Measurements from ENCODE around the gene NFILZ. TPM values are rescaled to one million over a fixed set of nuclear protein-coding genes. Genes with fewer than 3 reads are reported as not detected.
"Not testable (repeated sequence)": the region's sequence is repeated elsewhere in the genome, so short reads cannot be mapped to it uniquely, and the experiment has no call there.

The NFILZ gene
- total RNA-seq, 1 experiment from 2014 or later, result not detected

DNA sequence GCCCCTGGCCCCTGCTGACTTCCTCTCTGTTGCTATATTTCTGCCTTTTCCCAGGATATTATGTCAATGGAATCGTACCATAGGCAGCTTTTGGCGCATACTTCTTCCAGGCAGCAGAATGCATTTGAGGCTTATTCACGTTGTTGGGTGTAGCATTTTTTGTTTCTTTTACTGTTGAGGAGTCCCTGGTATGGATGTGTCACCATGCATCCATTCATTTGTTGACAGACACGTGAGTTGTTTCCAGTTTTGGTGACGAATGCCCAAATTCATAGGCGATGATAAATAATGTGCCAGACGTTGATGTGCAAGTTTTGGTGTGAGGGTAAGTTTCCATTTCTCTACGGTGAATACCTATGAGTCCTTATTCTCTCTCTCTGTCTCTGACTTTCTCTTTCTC, 5.0 kb downstream of the NFILZ start:
- no peak overlapping the region for H3K4me3 Mint-ChIP-seq (ENCODE audit: low read depth, unreplicated experiment)
- no TSS peak for BruUV-seq (replicated peaks)
- H3K27me3 Mint-ChIP-seq (ENCODE audit: unreplicated experiment), result no peaks in the 10 kb centered on the region
- peaks cover 17% of the 10 kb centered on the region for H3K4me1 Mint-ChIP-seq (ENCODE audit: low read depth, unreplicated experiment)
- peaks cover 5% of the 10 kb centered on the region for H3K36me3 Mint-ChIP-seq (ENCODE audit: insufficient read depth, unreplicated experiment)
- intact Hi-C loops (cut with micrococcal nuclease; ENCODE audit: unreplicated experiment), result no loop called here
- no peaks in the 10 kb centered on the region for H3K9me3 Mint-ChIP-seq (ENCODE audit: low read depth, unreplicated experiment)
- CTCF ChIA-PET, result no interaction called here
- no peak for DNase-seq
- no peak overlapping the region for H3K27ac Mint-ChIP-seq (ENCODE audit: unreplicated experiment)
- TF ChIP-seq, protein P1, sequence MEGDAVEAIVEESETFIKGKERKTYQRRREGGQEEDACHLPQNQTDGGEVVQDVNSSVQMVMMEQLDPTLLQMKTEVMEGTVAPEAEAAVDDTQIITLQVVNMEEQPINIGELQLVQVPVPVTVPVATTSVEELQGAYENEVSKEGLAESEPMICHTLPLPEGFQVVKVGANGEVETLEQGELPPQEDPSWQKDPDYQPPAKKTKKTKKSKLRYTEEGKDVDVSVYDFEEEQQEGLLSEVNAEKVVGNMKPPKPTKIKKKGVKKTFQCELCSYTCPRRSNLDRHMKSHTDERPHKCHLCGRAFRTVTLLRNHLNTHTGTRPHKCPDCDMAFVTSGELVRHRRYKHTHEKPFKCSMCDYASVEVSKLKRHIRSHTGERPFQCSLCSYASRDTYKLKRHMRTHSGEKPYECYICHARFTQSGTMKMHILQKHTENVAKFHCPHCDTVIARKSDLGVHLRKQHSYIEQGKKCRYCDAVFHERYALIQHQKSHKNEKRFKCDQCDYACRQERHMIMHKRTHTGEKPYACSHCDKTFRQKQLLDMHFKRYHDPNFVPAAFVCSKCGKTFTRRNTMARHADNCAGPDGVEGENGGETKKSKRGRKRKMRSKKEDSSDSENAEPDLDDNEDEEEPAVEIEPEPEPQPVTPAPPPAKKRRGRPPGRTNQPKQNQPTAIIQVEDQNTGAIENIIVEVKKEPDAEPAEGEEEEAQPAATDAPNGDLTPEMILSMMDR (IDR thresholded peaks at IDR 0.05; ENCODE audit: unreplicated experiment), result no peak

DNA sequence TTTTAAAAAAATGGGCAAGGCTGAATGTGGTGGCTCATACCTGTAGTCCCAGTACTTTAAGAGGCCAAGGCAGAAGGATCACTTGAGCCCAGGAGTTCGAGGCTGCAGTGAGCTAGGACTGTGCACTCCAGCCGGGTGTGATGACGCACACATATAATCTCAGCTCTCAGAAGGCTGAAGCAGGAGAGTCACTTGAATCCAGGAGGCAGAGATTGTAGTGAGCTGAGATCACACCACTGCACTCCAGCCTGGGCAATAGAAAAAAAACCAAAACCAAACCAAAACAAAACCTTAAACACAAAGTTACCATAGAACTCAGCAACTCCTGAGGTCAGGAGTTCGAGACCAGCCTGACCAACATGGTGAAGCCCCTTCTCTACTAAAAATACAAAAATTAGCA, 6.6 kb downstream of the NFILZ start:
- H3K4me1 Mint-ChIP-seq (ENCODE audit: low read depth, unreplicated experiment), result peaks cover 20% of the 10 kb centered on the region
- CTCF ChIA-PET; H3K27me3 Mint-ChIP-seq (ENCODE audit: unreplicated experiment); H3K36me3 Mint-ChIP-seq (ENCODE audit: insufficient read depth, unreplicated experiment); intact Hi-C loops (cut with micrococcal nuclease; ENCODE audit: unreplicated experiment); H3K9me3 Mint-ChIP-seq (ENCODE audit: low read depth, unreplicated experiment); BruUV-seq (replicated peaks); H3K27ac Mint-ChIP-seq (ENCODE audit: unreplicated experiment); H3K4me3 Mint-ChIP-seq (ENCODE audit: low read depth, unreplicated experiment); DNase-seq: not testable (repeated sequence)

- peaks cover under 1% of the 10 kb centered on the region for H3K27me3 Mint-ChIP-seq (ENCODE audit: unreplicated experiment)
- peak; percentile 36 for DNase-seq
- peaks cover 5% of the 10 kb centered on the region for H3K36me3 Mint-ChIP-seq (ENCODE audit: insufficient read depth, unreplicated experiment)
- BruUV-seq (replicated peaks), result no TSS peak
- CTCF ChIA-PET, result no interaction called here
- H3K27ac Mint-ChIP-seq (ENCODE audit: unreplicated experiment), result no peak overlapping the region
- no peaks in the 10 kb centered on the region for H3K9me3 Mint-ChIP-seq (ENCODE audit: low read depth, unreplicated experiment)
- peaks cover 20% of the 10 kb centered on the region for H3K4me1 Mint-ChIP-seq (ENCODE audit: low read depth, unreplicated experiment)
- intact Hi-C loops (cut with micrococcal nuclease; ENCODE audit: unreplicated experiment), result no loop called here
- peak overlapping the region; percentile 24 for H3K4me3 Mint-ChIP-seq (ENCODE audit: low read depth, unreplicated experiment)
- TF ChIP-seq, protein P1 (IDR thresholded peaks at IDR 0.05; ENCODE audit: unreplicated experiment), result no peak
Measured at GRCh38 chr19:8638078-8638619, 7.7 kb downstream of the NFILZ start.

DNA sequence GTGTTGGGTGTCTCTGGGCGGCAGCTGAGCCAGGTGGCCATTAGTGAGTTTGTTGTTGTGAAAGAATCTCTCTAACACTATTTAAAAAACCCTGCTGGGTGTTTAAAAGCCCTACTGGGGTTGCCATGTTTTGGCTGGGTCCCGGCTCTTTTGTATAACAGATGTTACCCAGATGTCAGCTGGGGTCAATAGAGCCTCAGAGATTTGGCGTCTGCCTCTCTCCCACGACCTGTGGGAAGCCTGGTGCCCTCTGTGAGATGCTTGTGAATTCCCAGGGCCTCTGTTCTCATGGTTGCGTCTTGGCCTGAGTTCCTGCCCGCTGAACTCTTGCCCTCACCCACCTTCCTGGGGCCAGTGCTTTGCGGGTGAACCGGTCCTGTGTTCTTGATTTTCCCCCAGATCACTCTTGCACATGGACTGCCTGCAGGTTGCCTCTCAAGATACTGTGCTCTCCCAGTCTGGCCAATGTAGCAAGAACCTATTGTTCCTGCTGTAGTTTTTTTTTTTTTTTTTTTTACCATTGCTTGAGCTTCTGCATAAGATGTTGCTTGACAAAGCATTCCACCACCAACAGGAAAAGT, 9.5 kb downstream of the NFILZ start:
- intact Hi-C loops (cut with micrococcal nuclease; ENCODE audit: unreplicated experiment), result loop anchor here (10.0 kb wide), 1 partner anchor 55 kb away; no protein-coding TSS in a partner anchor
- Mint-ChIP-seq H3K9me3 (ENCODE audit: low read depth, unreplicated experiment) (no peaks in the 10 kb centered on the region), H3K27ac (ENCODE audit: unreplicated experiment) (peak overlapping the region; percentile 27), H3K4me3 (ENCODE audit: low read depth, unreplicated experiment) (no peak overlapping the region), H3K36me3 (ENCODE audit: insufficient read depth, unreplicated experiment) (peaks cover 5% of the 10 kb centered on the region), H3K4me1 (ENCODE audit: low read depth, unreplicated experiment) (peaks cover 20% of the 10 kb centered on the region), H3K27me3 (ENCODE audit: unreplicated experiment) (peaks cover 14% of the 10 kb centered on the region)
- DNase-seq, result no peak
- CTCF ChIA-PET, result interaction anchor here (0.8 kb wide), 1 partner anchor 59 kb away, joined by 4 read pairs; no protein-coding TSS in a partner anchor
- no TSS peak for BruUV-seq (replicated peaks)
- TF ChIP-seq, protein P1 (IDR thresholded peaks at IDR 0.05; ENCODE audit: unreplicated experiment), result no peak

DNA sequence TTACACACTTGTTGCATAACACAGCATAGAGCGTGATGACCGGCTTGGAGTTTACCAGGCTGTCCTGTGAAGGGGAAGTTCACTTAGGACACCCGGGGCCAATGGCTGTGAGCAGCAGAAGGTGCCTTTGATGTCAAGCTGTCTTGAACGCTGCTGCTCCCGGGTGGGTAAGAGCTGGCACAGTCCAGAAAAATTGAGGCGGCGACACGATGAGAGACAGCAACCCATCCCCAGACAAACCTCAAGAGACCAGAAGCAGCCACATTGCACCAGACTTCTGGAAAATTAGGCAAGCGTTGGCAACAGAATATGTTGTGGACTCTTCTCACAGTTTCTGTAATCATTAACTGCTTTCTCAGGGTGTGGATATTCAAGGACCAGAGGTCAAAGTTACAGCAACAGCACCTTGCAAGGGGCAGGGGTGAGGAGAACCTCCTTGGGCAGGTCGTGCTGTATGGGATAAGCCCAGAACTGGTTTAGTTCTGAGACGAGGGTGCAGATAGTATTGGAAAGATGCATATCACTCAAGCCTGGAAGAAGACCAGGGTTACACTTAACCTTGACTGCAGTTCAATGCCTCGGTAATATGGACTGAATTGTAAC, 10.1 kb downstream of the NFILZ start:
- H3K27ac Mint-ChIP-seq (ENCODE audit: unreplicated experiment), result peak overlapping the region; percentile 27
- peak; percentile 22 for DNase-seq
- H3K27me3 Mint-ChIP-seq (ENCODE audit: unreplicated experiment), result peaks cover 20% of the 10 kb centered on the region
- H3K9me3 Mint-ChIP-seq (ENCODE audit: low read depth, unreplicated experiment), result no peaks in the 10 kb centered on the region
- H3K4me1 Mint-ChIP-seq (ENCODE audit: low read depth, unreplicated experiment), result peaks cover 20% of the 10 kb centered on the region
- peaks cover 5% of the 10 kb centered on the region for H3K36me3 Mint-ChIP-seq (ENCODE audit: insufficient read depth, unreplicated experiment)
- intact Hi-C loops (cut with micrococcal nuclease; ENCODE audit: unreplicated experiment), result loop anchor here (10.0 kb wide), 1 partner anchor 56 kb away; no protein-coding TSS in a partner anchor
- BruUV-seq (replicated peaks), result no TSS peak
- TF ChIP-seq, protein P1 (IDR thresholded peaks at IDR 0.05; ENCODE audit: unreplicated experiment), result no peak
- H3K4me3 Mint-ChIP-seq (ENCODE audit: low read depth, unreplicated experiment), result no peak overlapping the region
- CTCF ChIA-PET, result no interaction called here

Measured in Calu3 (cell line).